Muscle layer of duodenum (tissue), 2 donors: ENCODE data around the gene LUZP1.

Source experiments
- H3K27ac ChIP-seq: one replicate; pipeline ENCODE4 v1.7.0; 2013; ENCODE audit warnings: mild to moderate bottlenecking, low read length
- H3K27me3 ChIP-seq: one replicate; pipeline ENCODE4 v1.7.0; 2013; ENCODE audit warnings: low read depth, mild to moderate bottlenecking, control low read depth, low read length
- H3K36me3 ChIP-seq, 2 donors: one replicate each; pipeline ENCODE4 v1.7.0; 2013; ENCODE audit warnings: low read length in 2 of 2, control low read depth in 1 of 2, mild to moderate bottlenecking in 1 of 2; ENCODE audit not compliant: insufficient read depth in 2 of 2, control insufficient read depth in 1 of 2
- H3K4me1 ChIP-seq, 2 donors: one replicate each; pipeline ENCODE4 v1.7.0; 2013; ENCODE audit warnings: low read length in 2 of 2, mild to moderate bottlenecking in 2 of 2, control low read depth in 1 of 2, moderate library complexity in 1 of 2; ENCODE audit not compliant: insufficient read depth in 2 of 2, control insufficient read depth in 1 of 2
- H3K4me3 ChIP-seq, 2 donors: one replicate each; pipeline ENCODE4 v1.7.0; 2013; ENCODE audit warnings: low read length in 2 of 2, low read depth in 1 of 2, mild to moderate bottlenecking in 1 of 2
- H3K9me3 ChIP-seq, 2 donors: one replicate each; pipeline ENCODE4 v1.7.0; 2013; ENCODE audit warnings: low read length in 2 of 2, control low read depth in 1 of 2, mild to moderate bottlenecking in 1 of 2; ENCODE audit not compliant: control insufficient read depth in 1 of 2
- donor health status: healthy.

LUZP1 gene

GRCh38 chr1:23169195-23169575 lies 529 bp upstream of the LUZP1 start:
- H3K27me3 ChIP-seq = no peaks in the 10 kb centered on the region
- peak overlapping the region; percentile 67 for H3K27ac ChIP-seq
- H3K36me3 ChIP-seq = no peaks in the 10 kb centered on the region
- H3K4me3 ChIP-seq = peak overlapping the region in 1 of 2 donors; percentile 69
- peaks cover 9 to 18% of the 10 kb centered on the region in 2 donors for H3K4me1 ChIP-seq
- H3K9me3 ChIP-seq = no peaks in the 10 kb centered on the region

- Histone ChIP-seq H3K4me3 (peak overlapping the region; percentile 69 to 89), H3K27me3 (no peaks in the 10 kb centered on the region), H3K4me1 (peaks cover 17 to 25% of the 10 kb centered on the region in 2 donors), H3K9me3 (no peaks in the 10 kb centered on the region), H3K27ac (peak overlapping the region; percentile 87), H3K36me3 (no peaks in the 10 kb centered on the region)
Observed at GRCh38 chr1:23168079-23168444, 594 bp downstream of the LUZP1 start.

- no peaks in the 10 kb centered on the region for H3K27me3 ChIP-seq
- no peaks in the 10 kb centered on the region for H3K9me3 ChIP-seq
- H3K27ac ChIP-seq = peak overlapping the region; percentile 87
- no peaks in the 10 kb centered on the region for H3K36me3 ChIP-seq
- peak overlapping the region; percentile 69 to 89 for H3K4me3 ChIP-seq
- H3K4me1 ChIP-seq = peaks cover 17 to 25% of the 10 kb centered on the region in 2 donors
Observed at GRCh38 chr1:23167353-23168078, 1.1 kb downstream of the LUZP1 start.

GRCh38 chr1:23166854-23167253 lies 1.8 kb downstream of the LUZP1 start:
- Histone ChIP-seq H3K4me1 (peaks cover 17 to 25% of the 10 kb centered on the region in 2 donors), H3K36me3 (no peaks in the 10 kb centered on the region), H3K4me3 (peak overlapping the region; percentile 69 to 89), H3K9me3 (no peaks in the 10 kb centered on the region), H3K27me3 (no peaks in the 10 kb centered on the region), H3K27ac (peak overlapping the region; percentile 87)

- no peaks in the 10 kb centered on the region for H3K36me3 ChIP-seq
- H3K27me3 ChIP-seq = no peaks in the 10 kb centered on the region
- no peak overlapping the region for H3K4me3 ChIP-seq
- H3K4me1 ChIP-seq = peaks cover 13 to 25% of the 10 kb centered on the region in 2 donors
- H3K9me3 ChIP-seq = no peaks in the 10 kb centered on the region
- H3K27ac ChIP-seq = no peak overlapping the region
Observed at GRCh38 chr1:23163395-23163794, 5.3 kb downstream of the LUZP1 start.

- H3K9me3 ChIP-seq = no peaks in the 10 kb centered on the region
- no peak overlapping the region for H3K27ac ChIP-seq
- H3K4me1 ChIP-seq = peaks cover 13 to 15% of the 10 kb centered on the region in 2 donors
- H3K4me3 ChIP-seq = no peak overlapping the region
- no peaks in the 10 kb centered on the region for H3K36me3 ChIP-seq
- H3K27me3 ChIP-seq = no peaks in the 10 kb centered on the region
Observed at GRCh38 chr1:23159963-23160877, 8.4 kb downstream of the LUZP1 start.

- H3K9me3 ChIP-seq = no peaks in the 10 kb centered on the region
- peaks cover 5 to 8% of the 10 kb centered on the region in 2 donors for H3K4me1 ChIP-seq
- no peak overlapping the region for H3K4me3 ChIP-seq
Observed at GRCh38 chr1:23156940-23157339, 11.7 kb downstream of the LUZP1 start.

GRCh38 chr1:23152966-23153684 lies 15.5 kb downstream of the LUZP1 start:
- Histone ChIP-seq H3K4me1 (peaks cover 4 to 12% of the 10 kb centered on the region in 2 donors), H3K4me3 (no peak overlapping the region), H3K27me3 (no peaks in the 10 kb centered on the region), H3K9me3 (no peaks in the 10 kb centered on the region), H3K27ac (no peak overlapping the region), H3K36me3 (no peaks in the 10 kb centered on the region)

More at GRCh38 chr1:23156940-23157339, 11.7 kb downstream of the LUZP1 start:
- Histone ChIP-seq H3K27ac (no peak overlapping the region), H3K36me3 (no peaks in the 10 kb centered on the region), H3K27me3 (no peaks in the 10 kb centered on the region)

GRCh38 chr1:23150742-23151141 lies 17.9 kb downstream of the LUZP1 start:
- peaks cover 9 to 18% of the 10 kb centered on the region in 2 donors for H3K4me1 ChIP-seq
- H3K27me3 ChIP-seq = no peaks in the 10 kb centered on the region
- no peak overlapping the region for H3K4me3 ChIP-seq
- no peaks in the 10 kb centered on the region for H3K36me3 ChIP-seq
- H3K27ac ChIP-seq = no peak overlapping the region
- no peaks in the 10 kb centered on the region for H3K9me3 ChIP-seq

GRCh38 chr1:23150125-23150524 lies 18.5 kb downstream of the LUZP1 start:
- Histone ChIP-seq H3K27me3 (no peaks in the 10 kb centered on the region), H3K4me3 (no peak overlapping the region), H3K27ac (no peak overlapping the region), H3K9me3 (no peaks in the 10 kb centered on the region), H3K4me1 (peaks cover 9 to 18% of the 10 kb centered on the region in 2 donors), H3K36me3 (no peaks in the 10 kb centered on the region)

- Histone ChIP-seq H3K4me1 (peaks cover 9 to 18% of the 10 kb centered on the region in 2 donors), H3K27me3 (no peaks in the 10 kb centered on the region), H3K9me3 (no peaks in the 10 kb centered on the region), H3K36me3 (no peaks in the 10 kb centered on the region), H3K27ac (no peak overlapping the region), H3K4me3 (no peak overlapping the region)
Observed at GRCh38 chr1:23149114-23149513, 19.5 kb downstream of the LUZP1 start.
